Heart left ventricle (tissue), 16 donors: ENCODE results near the gene DNM3. TPM values are rescaled to one million over a fixed set of nuclear protein-coding genes. Genes with fewer than 3 reads are reported as not detected.

Experiments
- ATAC-seq, 4 donors: fragments of 200-7000 bp; cut with Tn5 transposase; one replicate each; pipeline ENCODE4 v1.9.1; 2020 to 2022; ENCODE audit warnings: moderate library complexity in 4 of 4, mild to moderate bottlenecking in 3 of 4, moderate number of reproducible peaks in 1 of 4
- DNase-seq, 5 donors: peaks; one replicate each; pipeline ENCODE4 v3.0.0-alpha.2; 2020
- H3K27ac ChIP-seq, 12 donors: fragments of 200-600 bp; sonication (generic) in 4 of 12; one replicate each; pipeline versions ENCODE4 v1.5.0 to v1.8.0; 2016 to 2022; ENCODE audit warnings: mild to moderate bottlenecking in 2 of 12
- H3K27me3 ChIP-seq, 9 donors: fragments of 200-600 bp; sonication (generic) in 2 of 9; one replicate each; pipeline versions ENCODE4 v1.5.1 to v1.8.0; 2016 to 2022; ENCODE audit warnings: mild to moderate bottlenecking in 3 of 9
- H3K36me3 ChIP-seq, 9 donors: fragments of 200-600 bp; sonication (generic) in 2 of 9; one replicate each; pipeline versions ENCODE4 v1.5.0 to v1.8.0; 2018 to 2022; ENCODE audit warnings: mild to moderate bottlenecking in 2 of 9
- H3K4me1 ChIP-seq, 12 donors: fragments of 200-600 bp; sonication (generic) in 4 of 12; one replicate each; pipeline versions ENCODE4 v1.5.0 to v1.8.0; 2016 to 2022; ENCODE audit warnings: mild to moderate bottlenecking in 3 of 12
- H3K4me3 ChIP-seq, 12 donors: fragments of 200-600 bp; sonication (generic) in 4 of 12; one replicate each; pipeline versions ENCODE4 v1.5.0 to v1.8.0; 2017 to 2022; ENCODE audit warnings: mild to moderate bottlenecking in 9 of 12, moderate library complexity in 4 of 12
- H3K9me3 ChIP-seq, 12 donors: fragments of 200-600 bp; sonication (generic) in 4 of 12; one replicate each; pipeline versions ENCODE4 v1.5.0 to v1.8.0; 2016 to 2022; ENCODE audit warnings: mild to moderate bottlenecking in 1 of 12
- POLR2A ChIP-seq, 2 donors: fragments of 450-650 bp; IDR thresholded peaks; one replicate each; pipeline ENCODE4 v1.6.1; 2017; ENCODE audit warnings: antibody characterized with exemption in 2 of 2, mild to moderate bottlenecking in 2 of 2, moderate library complexity in 2 of 2
- WGBS, 4 donors: extraction: QIAGEN DNeasy Blood & Tissue Kit in 2 of 4; methylation state at CpG; one replicate each; pipeline versions ENCODE4 v1.1.5 to v1.1.7; 2013 to 2018; 5-methylcytosine and 5-hydroxymethylcytosine counted together
- intact Hi-C, 10 donors: fragments of 100-400 bp; cut with DNase I; formaldehyde crosslinking; loops; one replicate each; pipeline versions ENCODE4 v1.11.1 to v1.14.2; 2022
- polyA plus RNA-seq, 2 donors: library from polyadenylated mRNA; stranded (reverse); fragments of 200-250 nt; gene quantifications; one replicate each; pipeline ENCODE4 v1.2.3, GENCODE V29; 2013
- total RNA-seq, 9 donors: library from RNA; depleted of rRNA in 2 of 9; stranded (reverse); fragments of >200 nt in 2 of 9; fragmentation: NEBNext Ultra II Directional in 3 of 9; extraction: Animal tissue kit (Norgen Biotek cat#: 25700) in 3 of 9; gene quantifications; one replicate each; pipeline versions ENCODE4 v1.1.0 to v1.2.4, GENCODE V29; 2016 to 2023
- TF ChIP-seq, protein P1 (sequence below), 12 donors: fragments of 200-600 bp; sonication (generic) in 4 of 12; IDR thresholded peaks; one replicate each; pipeline versions ENCODE4 v1.5.0 to v1.8.0; 2018 to 2022; ENCODE audit warnings: antibody characterized with exemption in 12 of 12, mild to moderate bottlenecking in 5 of 12
- donor health status: ischemic (EF 13 %, LVEDD 7.1; RV severe dilation, severe dysfunction).
- donor health status: healthy with polysubstance abuse.
- donor health status: DM: no; HTN: yes; CAD: no.
- donor health status: DM: no; HTN: no; CAD: no.
- donor health status: ischemic (EF 25% LVEDD 6.9; RV normal size, moderate dysfunction).
- donor health status: ischemic (EF 25% LVEDD 5.7; RV mildly dilated, moderate dysfunction).
- donor health status: healthy.
- donor health status: DM: yes; HTN: yes; CAD: no.
- donor health status: ischemic (EF 35%, LVEDD 5.7; RV mildly dilated, moderate dysfunction).
- donor health status: nonischemic (EF 11% LVEDD 7.7; RV severe dilation, severe dysfunction).
- donor health status: DM: yes; HTN: yes; CAD: no.
- donor health status: PGD.
- donor health status: ischemic (EF 29% LVEDD 5.4; RV normal size, mild dysfunction).
- donor health status: nonischemic (EF 23%, LVEDD 6.1; RV moderate dilation, normal function).

Gene DNM3
- total and polyA plus RNA-seq, 11 donors = 0.44 to 3.9 (median 1.9) TPM

DNA sequence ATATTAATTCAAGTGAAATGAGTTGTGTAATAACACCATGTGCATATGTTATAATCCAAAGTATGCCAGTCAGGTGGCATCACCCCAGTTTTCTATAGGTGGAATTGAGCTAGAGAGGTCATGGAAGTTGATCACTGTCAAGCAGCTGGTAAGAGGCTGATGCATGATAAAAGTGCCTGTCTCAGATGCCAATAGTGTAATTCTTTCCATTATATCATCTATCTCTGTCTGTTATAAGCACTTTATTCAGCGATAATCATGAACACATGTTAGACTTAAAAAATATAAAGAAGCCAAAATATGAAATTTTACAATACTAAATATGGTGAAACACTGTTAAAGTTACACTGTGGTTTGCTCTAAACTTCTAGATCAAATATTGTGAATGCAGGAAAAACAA lies 156.6 kb downstream of the DNM3 start:
- H3K9me3 ChIP-seq = no peaks in the 10 kb centered on the region
- DNase-seq (no peak), ATAC-seq (no peak)
- no peak overlapping the region for H3K4me3 ChIP-seq
- TF ChIP-seq, protein P1, sequence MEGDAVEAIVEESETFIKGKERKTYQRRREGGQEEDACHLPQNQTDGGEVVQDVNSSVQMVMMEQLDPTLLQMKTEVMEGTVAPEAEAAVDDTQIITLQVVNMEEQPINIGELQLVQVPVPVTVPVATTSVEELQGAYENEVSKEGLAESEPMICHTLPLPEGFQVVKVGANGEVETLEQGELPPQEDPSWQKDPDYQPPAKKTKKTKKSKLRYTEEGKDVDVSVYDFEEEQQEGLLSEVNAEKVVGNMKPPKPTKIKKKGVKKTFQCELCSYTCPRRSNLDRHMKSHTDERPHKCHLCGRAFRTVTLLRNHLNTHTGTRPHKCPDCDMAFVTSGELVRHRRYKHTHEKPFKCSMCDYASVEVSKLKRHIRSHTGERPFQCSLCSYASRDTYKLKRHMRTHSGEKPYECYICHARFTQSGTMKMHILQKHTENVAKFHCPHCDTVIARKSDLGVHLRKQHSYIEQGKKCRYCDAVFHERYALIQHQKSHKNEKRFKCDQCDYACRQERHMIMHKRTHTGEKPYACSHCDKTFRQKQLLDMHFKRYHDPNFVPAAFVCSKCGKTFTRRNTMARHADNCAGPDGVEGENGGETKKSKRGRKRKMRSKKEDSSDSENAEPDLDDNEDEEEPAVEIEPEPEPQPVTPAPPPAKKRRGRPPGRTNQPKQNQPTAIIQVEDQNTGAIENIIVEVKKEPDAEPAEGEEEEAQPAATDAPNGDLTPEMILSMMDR (IDR thresholded peaks at IDR 0.05) = no peak
- TF ChIP-seq POLR2A (IDR thresholded peaks at IDR 0.05) = no peak
- 89 to 96% (median 92%) methylated on average over 1 of the region's 1 CpG for WGBS, 4 donors
- no peaks in the 10 kb centered on the region for H3K36me3 ChIP-seq
- intact Hi-C loops = no loop called here
- no peaks in the 10 kb centered on the region for H3K4me1 ChIP-seq
- H3K27me3 ChIP-seq = no peaks in the 10 kb centered on the region
- H3K27ac ChIP-seq = no peak overlapping the region

DNA sequence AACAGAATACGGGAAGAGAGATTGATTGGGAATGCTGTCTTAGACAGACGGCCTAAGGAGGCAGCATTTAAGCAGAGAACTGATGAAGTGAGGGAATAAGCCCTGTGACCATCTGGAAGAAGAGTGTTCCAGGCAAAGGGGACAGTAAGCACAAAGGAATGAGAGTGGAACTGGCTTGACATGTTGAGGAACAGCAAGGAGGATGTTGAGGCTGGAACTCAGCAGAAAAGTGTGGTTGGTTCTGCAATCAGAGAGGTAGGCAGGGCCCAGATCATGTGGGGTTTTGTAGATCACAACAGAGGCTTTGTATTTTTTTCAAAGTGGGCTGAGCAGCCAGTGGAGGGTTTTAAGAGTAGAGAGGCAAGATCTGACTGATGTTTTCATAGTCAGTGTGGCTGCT lies 157.4 kb downstream of the DNM3 start:
- H3K4me3 ChIP-seq = no peak overlapping the region
- H3K9me3 ChIP-seq = no peaks in the 10 kb centered on the region
- H3K27me3 ChIP-seq = no peaks in the 10 kb centered on the region
- no peaks in the 10 kb centered on the region for H3K4me1 ChIP-seq
- H3K27ac ChIP-seq = no peak overlapping the region
- 91 to 97% (median 95%) methylated on average over 2 of the region's 2 CpGs for WGBS, 4 donors
- DNase-seq = no peak
- TF ChIP-seq, protein P1 (IDR thresholded peaks at IDR 0.05) = no peak
- TF ChIP-seq POLR2A (IDR thresholded peaks at IDR 0.05) = no peak
- no peaks in the 10 kb centered on the region for H3K36me3 ChIP-seq
- intact Hi-C loops = no loop called here
- no peak for ATAC-seq

DNA sequence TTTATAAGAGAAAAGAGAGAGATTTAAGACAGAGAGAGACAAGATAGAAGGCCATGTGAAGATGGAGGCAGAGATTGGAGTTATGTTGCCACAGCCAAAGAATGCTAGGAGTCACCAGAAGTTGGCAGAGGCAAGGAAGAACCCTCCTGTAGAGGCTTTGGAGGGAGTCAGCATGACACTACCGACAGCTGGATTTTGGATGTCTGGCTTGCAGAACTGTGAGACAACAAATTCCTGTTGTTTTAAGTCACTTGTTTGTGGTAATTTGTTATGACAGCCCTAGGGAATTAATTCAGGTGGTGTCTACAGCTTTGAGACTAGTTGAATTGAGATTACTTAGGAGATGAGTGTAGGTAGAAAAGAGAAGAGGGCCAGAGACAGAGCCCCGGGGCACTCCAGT lies 158.5 kb downstream of the DNM3 start:
- intact Hi-C loops = loop anchor here in 5 of 10 donors (5.0 to 10.0 kb wide), 4 partner anchors 403 to 445 kb away; partner anchors contain the start of gene PIGC (in 3 of the 5)
- no peaks in the 10 kb centered on the region for H3K9me3 ChIP-seq
- no peaks in the 10 kb centered on the region for H3K4me1 ChIP-seq
- no peak overlapping the region for H3K4me3 ChIP-seq
- WGBS, 4 donors = 68 to 84% (median 80%) methylated on average over 2 of the region's 2 CpGs
- H3K27me3 ChIP-seq = no peaks in the 10 kb centered on the region
- ATAC-seq (no peak), DNase-seq (no peak)
- H3K36me3 ChIP-seq = no peaks in the 10 kb centered on the region
- TF ChIP-seq, protein P1 (IDR thresholded peaks at IDR 0.05) = no peak
- no peak for TF ChIP-seq POLR2A (IDR thresholded peaks at IDR 0.05)
- H3K27ac ChIP-seq = no peak overlapping the region

DNA sequence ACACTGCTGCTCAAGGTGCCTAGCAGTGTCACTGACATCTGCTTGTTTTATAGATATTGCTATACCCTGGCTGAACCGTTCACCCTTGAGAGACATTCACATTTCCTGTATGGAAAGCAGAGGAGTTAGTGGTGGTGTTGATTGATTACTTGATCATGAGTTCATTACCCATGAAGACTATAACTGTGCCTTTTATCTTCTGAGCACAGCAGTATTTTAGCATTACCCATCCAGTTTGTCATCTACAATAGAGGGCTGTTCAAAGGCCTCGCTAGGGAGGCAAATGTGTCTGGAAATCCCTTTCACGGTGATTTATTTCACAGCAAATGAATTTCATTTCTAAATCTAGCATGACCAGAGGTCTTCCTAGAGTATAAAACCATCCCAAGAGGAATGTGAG lies 160.0 kb downstream of the DNM3 start:
- Histone ChIP-seq H3K27me3 (no peaks in the 10 kb centered on the region), H3K27ac (no peak overlapping the region), H3K4me1 (no peaks in the 10 kb centered on the region), H3K4me3 (no peak overlapping the region), H3K36me3 (no peaks in the 10 kb centered on the region), H3K9me3 (no peaks in the 10 kb centered on the region)
- ATAC-seq = no peak
- intact Hi-C loops = loop anchor here in 5 of 10 donors (5.0 to 10.0 kb wide), 4 partner anchors 401 to 444 kb away; partner anchors contain the start of gene PIGC (in 3 of the 5)
- WGBS, 4 donors = 80 to 88% (median 85%) methylated on average over 3 of the region's 3 CpGs
- TF ChIP-seq, protein P1 (IDR thresholded peaks at IDR 0.05) = no peak
- TF ChIP-seq POLR2A (IDR thresholded peaks at IDR 0.05) = no peak
- no peak for DNase-seq
